H1 (cell line): ENCODE measurements around the gene ACACA. TPM values are rescaled to one million over a fixed set of nuclear protein-coding genes. Genes with fewer than 3 reads are reported as not detected.
"Not testable (repeated sequence)": the region's sequence is repeated elsewhere in the genome, so short reads cannot be mapped to it uniquely, and the experiment has no call there.

Experiments
- CTCF ChIA-PET: fragments of 300-600 bp; sonication (Branson Sonifier 250); formaldehyde crosslinking; loops from one replicate; lab custom pipeline; 2021; ENCODE audit not compliant: partially characterized antibody; lab: Charles Lee
- POLR2A ChIA-PET: fragments of 300-600 bp; sonication (Branson Sonifier 250); formaldehyde crosslinking; loops from one replicate; lab custom pipeline; 2021; ENCODE audit warnings: inconsistent platforms; ENCODE audit not compliant: partially characterized antibody; lab: Charles Lee
- DNase-seq, 2 experiments: peaks; one replicate each; pipeline versions ENCODE4 v3.0.0 to v3.0.0-alpha.2; 2010 to 2022; ENCODE audit warnings: low spot score in 2 of 2, low read depth in 1 of 2, mixed read lengths in 1 of 2
- FAIRE-seq: peaks from 2 replicates; lab custom pipeline; 2011; peaks lifted over from hg19 to GRCh38; lab: Jason Lieb, UNC
- H2AFZ ChIP-seq: 2 replicates; pipeline ENCODE4 v1.8.1; 2012; ENCODE audit warnings: low read length, inconsistent platforms
- H2AK5ac ChIP-seq: 2 replicates; pipeline ENCODE4 v1.6.1; 2013; ENCODE audit warnings: low read depth, low read length
- H2BK120ac ChIP-seq: replicated peaks from 2 replicates; pipeline ENCODE3; 2013; ENCODE audit warnings: low read depth, low read length, inconsistent platforms
- H2BK12ac ChIP-seq: 2 replicates; pipeline ENCODE4 v1.6.1; 2013; ENCODE audit warnings: low read depth, low read length
- H2BK15ac ChIP-seq: 2 replicates; pipeline ENCODE4 v1.6.1; 2013; ENCODE audit warnings: low read length
- H2BK20ac ChIP-seq: 2 replicates; pipeline ENCODE4 v1.6.1; 2013; ENCODE audit warnings: low read length
- H2BK5ac ChIP-seq: 2 replicates; pipeline ENCODE4 v1.6.1; 2013; ENCODE audit warnings: low read depth, low read length
- H3K14ac ChIP-seq: 2 replicates; pipeline ENCODE4 v1.6.1; 2013; ENCODE audit warnings: inconsistent platforms; ENCODE audit not compliant: insufficient read length
- H3K18ac ChIP-seq: 2 replicates; pipeline ENCODE4 v1.6.1; 2013; ENCODE audit warnings: low read length; ENCODE audit errors: extremely low read depth
- H3K23ac ChIP-seq: 2 replicates; pipeline ENCODE4 v1.6.1; 2013; ENCODE audit warnings: inconsistent platforms; ENCODE audit not compliant: insufficient read length
- H3K23me2 ChIP-seq: 2 replicates; pipeline ENCODE4 v1.6.1; 2013; ENCODE audit warnings: low read depth, low read length
- H3K27ac ChIP-seq: 2 replicates; pipeline ENCODE4 v1.6.1; 2011; ENCODE audit warnings: low read depth, low read length, inconsistent platforms
- H3K27me3 ChIP-seq, 4 experiments: replicated peaks in 1 of 4; 1 replicate in 1 of 4; 2 replicates in 3 of 4; pipeline versions ENCODE4 v1.6.1 to v1.8.1; 2011 to 2013; ENCODE audit warnings: low read length in 3 of 4, mild to moderate bottlenecking in 3 of 4, inconsistent platforms in 2 of 4, mixed read lengths in 2 of 4, moderate library complexity in 1 of 4; ENCODE audit not compliant: control insufficient read depth in 3 of 4, insufficient read depth in 3 of 4; ENCODE audit errors: extremely low read depth in 1 of 4
- H3K36me3 ChIP-seq, 4 experiments: 2 replicates each; pipeline versions ENCODE4 v1.6.1 to v1.8.1; 2011 to 2013; ENCODE audit warnings: mild to moderate bottlenecking in 4 of 4, low read length in 3 of 4, moderate library complexity in 2 of 4, control low read depth in 1 of 4, inconsistent platforms in 1 of 4; ENCODE audit not compliant: insufficient read depth in 4 of 4, control insufficient read depth in 2 of 4
- H3K4ac ChIP-seq: replicated peaks from 2 replicates; pipeline ENCODE3; 2013; ENCODE audit warnings: low read length, low read depth, mixed read lengths, inconsistent platforms; ENCODE audit not compliant: insufficient read length
- H3K4me1 ChIP-seq, 4 experiments: replicated peaks in 1 of 4; 1 replicate in 1 of 4; 2 replicates in 3 of 4; pipeline versions ENCODE4 v1.6.1 to v1.8.1; 2011 to 2013; ENCODE audit warnings: low read length in 3 of 4, inconsistent platforms in 2 of 4, mixed read lengths in 1 of 4; ENCODE audit not compliant: insufficient read depth in 4 of 4, control insufficient read depth in 3 of 4
- H3K4me2 ChIP-seq, 2 experiments: 2 replicates each; pipeline versions ENCODE4 v1.6.1 to v1.8.1; 2011 to 2013; ENCODE audit warnings: low read depth in 2 of 2, low read length in 2 of 2, control low read depth in 1 of 2, inconsistent platforms in 1 of 2, mild to moderate bottlenecking in 1 of 2; ENCODE audit not compliant: insufficient read depth in 1 of 2
- H3K4me3 ChIP-seq, 4 experiments: fragments of 200-600, 300-600 bp in 1 of 4; sonication (generic), shearing (Covaris generic), sonication (Bioruptor Twin) in 1 of 4; 2 replicates each; pipeline versions ENCODE4 v1.5.1 to v1.8.1; 2011 to 2016; ENCODE audit warnings: low read length in 4 of 4, low read depth in 3 of 4, control low read depth in 2 of 4, inconsistent platforms in 2 of 4, mild to moderate bottlenecking in 2 of 4, mixed read lengths in 1 of 4, moderate library complexity in 1 of 4; ENCODE audit not compliant: insufficient read depth in 2 of 4; ENCODE audit errors: extremely low read depth in 1 of 4
- H3K56ac ChIP-seq: replicated peaks from 2 replicates; pipeline ENCODE3; 2013; ENCODE audit warnings: low read depth, mild to moderate bottlenecking, mixed read lengths, low read length, inconsistent platforms; ENCODE audit not compliant: insufficient read length
- H3K79me1 ChIP-seq: 2 replicates; pipeline ENCODE4 v1.6.1; 2013; ENCODE audit warnings: low read depth, low read length, control low read depth
- H3K79me2 ChIP-seq, 2 experiments: 2 replicates each; pipeline versions ENCODE4 v1.6.1 to v1.8.1; 2012 to 2013; ENCODE audit warnings: low read length in 2 of 2, mild to moderate bottlenecking in 2 of 2, inconsistent platforms in 1 of 2; ENCODE audit not compliant: insufficient read depth in 2 of 2, control insufficient read depth in 1 of 2
- H3K9ac ChIP-seq, 4 experiments: replicated peaks in 1 of 4; 1 replicate in 1 of 4; 2 replicates in 3 of 4; pipeline versions ENCODE4 v1.6.1 to v1.8.1; 2011 to 2013; ENCODE audit warnings: low read depth in 3 of 4, low read length in 3 of 4, control low read depth in 2 of 4, mild to moderate bottlenecking in 2 of 4, moderate library complexity in 2 of 4, inconsistent platforms in 1 of 4; ENCODE audit errors: extremely low read depth in 1 of 4
- H3K9me3 ChIP-seq, 2 experiments: 2 replicates each; pipeline versions ENCODE4 v1.6.1 to v1.8.1; 2012 to 2013; ENCODE audit warnings: mild to moderate bottlenecking in 2 of 2, moderate library complexity in 2 of 2, control low read depth in 1 of 2, inconsistent platforms in 1 of 2, low read depth in 1 of 2, low read length in 1 of 2, mixed read lengths in 1 of 2; ENCODE audit not compliant: insufficient read depth in 2 of 2
- H4K20me1 ChIP-seq, 2 experiments: replicated peaks in 1 of 2; 2 replicates each; pipeline versions ENCODE3 to v1.8.1; 2011 to 2013; ENCODE audit warnings: inconsistent platforms in 2 of 2, low read length in 2 of 2, mild to moderate bottlenecking in 1 of 2; ENCODE audit not compliant: insufficient read depth in 2 of 2, control insufficient read depth in 1 of 2
- H4K5ac ChIP-seq: 2 replicates; pipeline ENCODE4 v1.6.1; 2013; ENCODE audit warnings: low read length, low read depth, mixed read lengths, inconsistent platforms; ENCODE audit not compliant: insufficient read length
- H4K8ac ChIP-seq: 2 replicates; pipeline ENCODE4 v1.8.0; 2013; ENCODE audit warnings: mild to moderate bottlenecking, moderate library complexity, low read length, inconsistent platforms; ENCODE audit not compliant: insufficient read depth; ENCODE audit errors: extremely low read depth
- H4K91ac ChIP-seq: replicated peaks from 2 replicates; pipeline ENCODE3; 2013; ENCODE audit warnings: low read length, mixed read lengths, inconsistent platforms; ENCODE audit not compliant: insufficient read length
- WGBS, 2 experiments: shearing (Covaris generic) in 1 of 2; methylation state at CpG; one replicate each; pipeline versions ENCODE4 v1.1.6 to v1.1.7; 2013 to 2015; ENCODE audit warnings: low lambda C conversion rate in 2 of 2, mixed read lengths in 2 of 2, inconsistent platforms in 1 of 2, low coverage in 1 of 2, missing lambda C conversion rate in 1 of 2; ENCODE audit not compliant: insufficient replicate concordance in 2 of 2, insufficient coverage in 1 of 2, insufficient read length in 1 of 2; ENCODE audit errors: extremely low coverage in 1 of 2, missing lambda C conversion rate in 1 of 2; 5-methylcytosine and 5-hydroxymethylcytosine counted together
- polyA plus RNA-seq, 7 experiments: library from polyadenylated mRNA; depleted of rRNA in 3 of 7; stranded (reverse) in 5 of 7; unstranded in 2 of 7; fragments of >200 nt in 5 of 7; fragments of 200-250 nt in 2 of 7; gene quantifications; 1 replicate in 5 of 7; 2 replicates in 1 of 7; 4 replicates in 1 of 7; pipeline versions ENCODE4 v1.2.1 to v1.2.3, GENCODE V29; 2011 to 2013; ENCODE audit warnings: missing spikeins in 2 of 7, mixed read lengths in 2 of 7
- total RNA-seq: library from RNA; stranded (reverse); fragmentation: NEBNext Ultra II Directional; extraction: Animal tissue kit (Norgen Biotek cat#: 25700); gene quantifications from 2 replicates; pipeline ENCODE4 v1.2.1, GENCODE V29; 2021

Gene ACACA
- total and polyA plus RNA-seq, 2 of the 8 experiments (the other 6 are each of a cell fraction or from before 2014, with no cell fraction given) = 74.0 to 160 TPM

DNA sequence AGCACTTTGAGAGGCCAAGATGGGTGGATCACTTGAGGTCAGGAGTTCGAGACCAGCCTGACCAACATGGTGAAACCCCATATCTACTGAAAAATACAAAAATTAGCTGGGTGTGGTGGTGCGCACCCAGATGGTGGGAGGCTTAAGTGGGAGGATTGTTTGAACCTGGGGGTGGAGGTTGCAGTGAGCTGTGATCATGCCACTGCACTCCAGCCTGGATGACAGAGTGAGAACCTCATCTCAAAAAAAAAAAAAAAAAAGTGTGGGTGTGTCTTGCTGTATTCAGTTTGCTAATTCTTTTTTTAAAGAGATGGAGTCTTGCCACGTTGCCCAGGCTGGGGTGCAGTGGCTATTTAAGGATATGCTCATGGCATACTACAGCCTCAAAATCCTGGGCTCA is 333.2 kb downstream of the ACACA start:
- H3K79me2 ChIP-seq, H2AK5ac ChIP-seq, H4K20me1 ChIP-seq, FAIRE-seq, H3K79me1 ChIP-seq, H4K91ac ChIP-seq, H3K4me2 ChIP-seq, H4K8ac ChIP-seq, H2BK15ac ChIP-seq, H2BK12ac ChIP-seq, H2BK5ac ChIP-seq, H3K9me3 ChIP-seq, H3K27ac ChIP-seq, H3K9ac ChIP-seq, H3K23me2 ChIP-seq, H3K56ac ChIP-seq, H3K4me3 ChIP-seq, DNase-seq, H3K18ac ChIP-seq, H3K27me3 ChIP-seq, H3K4ac ChIP-seq, H2BK120ac ChIP-seq, H2AFZ ChIP-seq, H3K36me3 ChIP-seq, H3K4me1 ChIP-seq, H2BK20ac ChIP-seq, H3K23ac ChIP-seq, H4K5ac ChIP-seq: not testable (repeated sequence)
- CTCF ChIA-PET = interaction anchor here (1.0 to 2.6 kb wide), 2 partner anchors 8 to 15 kb away, joined by 3 to 11 read pairs; no protein-coding TSS in a partner anchor
- 89% methylated on average over 3 of the region's 3 CpGs; no CpG with 5 or more reads in 1 of the 2 experiments for WGBS, 2 experiments
- POLR2A ChIA-PET = interaction anchor here (1.4 kb wide), 1 partner anchor 8 kb away, joined by 5 read pairs; no protein-coding TSS in a partner anchor
- peak overlapping the region; percentile 80 for H3K14ac ChIP-seq
